ENCODE measurements around the gene SLC38A3. TPM values are rescaled to one million over a fixed set of nuclear protein-coding genes. Genes with fewer than 3 reads are reported as not detected.
A peak's percentile ranks its signal among the peaks of the same experiment; 100 is the strongest.

Gene SLC38A3
- total and polyA plus RNA-seq, 9 of the 15 experiments (the other 6 are each of a cell fraction or from before 2014, with no cell fraction given): 0.09 to 0.38 (median 0.16) TPM; not detected in 6

- TF ChIP-seq MYBL2 (IDR thresholded peaks at IDR 0.05; ENCODE audit: low read depth) (no peak), MYBL2 (CRISPR knock-in tag; IDR thresholded peaks at IDR 0.05; ENCODE audit: borderline replicate concordance) (no peak), TAF7 (tag; IDR thresholded peaks at IDR 0.05) (no peak), ZNF449 (CRISPR knock-in tag; IDR thresholded peaks at IDR 0.05) (no peak)
- TF ChIP-seq, protein P1, sequence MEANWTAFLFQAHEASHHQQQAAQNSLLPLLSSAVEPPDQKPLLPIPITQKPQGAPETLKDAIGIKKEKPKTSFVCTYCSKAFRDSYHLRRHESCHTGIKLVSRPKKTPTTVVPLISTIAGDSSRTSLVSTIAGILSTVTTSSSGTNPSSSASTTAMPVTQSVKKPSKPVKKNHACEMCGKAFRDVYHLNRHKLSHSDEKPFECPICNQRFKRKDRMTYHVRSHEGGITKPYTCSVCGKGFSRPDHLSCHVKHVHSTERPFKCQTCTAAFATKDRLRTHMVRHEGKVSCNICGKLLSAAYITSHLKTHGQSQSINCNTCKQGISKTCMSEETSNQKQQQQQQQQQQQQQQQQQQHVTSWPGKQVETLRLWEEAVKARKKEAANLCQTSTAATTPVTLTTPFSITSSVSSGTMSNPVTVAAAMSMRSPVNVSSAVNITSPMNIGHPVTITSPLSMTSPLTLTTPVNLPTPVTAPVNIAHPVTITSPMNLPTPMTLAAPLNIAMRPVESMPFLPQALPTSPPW (CRISPR knock-in tag; IDR thresholded peaks at IDR 0.05): no peak
Observed at GRCh38 chr3:50241163-50241562, 36.1 kb downstream of the SLC38A3 start (continued).

DNA sequence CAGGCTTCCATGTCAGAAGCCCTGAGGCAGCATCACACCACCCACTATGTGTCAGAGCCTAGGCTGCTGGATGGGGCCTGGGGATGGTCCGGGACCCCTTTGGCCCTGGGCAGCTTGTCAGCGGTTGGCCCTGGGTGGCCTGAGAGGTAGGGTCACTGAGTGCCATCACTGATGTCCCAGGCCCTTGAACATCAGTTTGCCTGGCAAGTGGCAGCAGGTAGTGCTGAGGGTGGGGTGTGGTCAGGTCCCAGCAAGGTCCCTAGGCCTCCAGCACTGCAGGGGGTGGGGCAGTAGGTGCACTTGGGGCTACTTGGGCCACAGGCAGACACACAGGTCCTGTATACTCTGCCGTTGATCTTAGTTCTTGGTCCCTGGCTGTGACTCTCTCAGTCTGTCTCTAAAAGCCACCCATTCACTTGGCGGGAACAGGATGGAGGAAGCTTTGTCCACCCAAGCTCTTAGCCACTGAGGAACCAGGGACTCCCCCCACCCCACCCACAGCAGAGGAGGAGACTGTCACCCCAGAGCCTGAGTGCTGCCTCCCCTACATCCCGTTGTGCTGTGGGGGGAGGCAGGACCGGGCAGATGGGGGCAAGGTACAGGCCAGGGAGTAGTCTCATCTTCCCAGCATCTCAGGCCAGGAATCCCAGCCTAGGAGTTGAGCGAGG, 36.8 kb downstream of the SLC38A3 start:
- Histone ChIP-seq H2AFZ (ENCODE audit: low read depth, low read length) (no peak overlapping the region), H3K4me2 (ENCODE audit: insufficient read depth, low read length) (no peak overlapping the region), H3K9ac (ENCODE audit: insufficient read depth in 1 of 2, low read depth in 2 of 2, low read length in 2 of 2) (peak overlapping the region in 1 of 2 experiments; percentile 38; a peak in 2 of 4 replicates), H3K36me3 (ENCODE audit: control insufficient read depth, insufficient read depth, low read length) (peaks cover 7% of the 10 kb centered on the region; the same call in 1 of the 3 replicates), H3K4me3 (no peak overlapping the region), H3K9me3 (replicated peaks; ENCODE audit: control insufficient read depth, insufficient read depth, low read depth, low read length) (no peaks in the 10 kb centered on the region), H4K20me1 (replicated peaks; ENCODE audit: control insufficient read depth, insufficient read depth, low read length) (no peaks in the 10 kb centered on the region), H3K27me3 (ENCODE audit: control insufficient read depth in 2 of 2, insufficient read depth in 2 of 2, low read length in 2 of 2) (no peaks in the 10 kb centered on the region), H3K9me1 (ENCODE audit: control insufficient read depth, insufficient read depth, low read length) (no peaks in the 10 kb centered on the region), H3K79me2 (ENCODE audit: control insufficient read depth, insufficient read depth, low read length) (peaks cover 44% of the 10 kb centered on the region), H3K4me1 (replicated peaks in 1 of 2; ENCODE audit: control insufficient read depth in 2 of 2, insufficient read depth in 2 of 2, low read length in 2 of 2) (peaks cover 49 to 70% of the 10 kb centered on the region in 2 experiments), H3K27ac (ENCODE audit: extremely low read depth, low read depth, low read length) (no peak overlapping the region)
- ATAC-seq (no peak), DNase-seq (ENCODE audit: extremely low read depth in 1 of 4, low spot score in 3 of 4) (no peak), FAIRE-seq (no peak)
- POLR2A ChIA-PET: interaction anchor here (0.6 to 1.1 kb wide), 3 partner anchors 12 to 105 kb away, joined by 3 to 4 read pairs (median 4); no protein-coding TSS in a partner anchor
- BruUV-seq (replicated peaks): no TSS peak
- CTCF ChIA-PET (ENCODE audit: low intra/inter-chr PET ratio): no interaction called here
- in situ Hi-C loops (cut with MboI): no loop called here
- intact Hi-C loops (cut with micrococcal nuclease): no loop called here
- 67% methylated on average over 6 of the region's 7 CpGs for WGBS (ENCODE audit: insufficient coverage, low coverage, missing lambda C conversion rate)
- TF ChIP-seq IRF1 (CRISPR knock-in tag; IDR thresholded peaks at IDR 0.05; ENCODE audit: borderline replicate concordance): no peak
- TF ChIP-seq E4F1 (CRISPR knock-in tag; IDR thresholded peaks at IDR 0.05; ENCODE audit: borderline replicate concordance): no peak
- no peak for TF ChIP-seq AFF1 (IDR thresholded peaks at IDR 0.05; ENCODE audit: low read depth in 1 of 2, partially characterized antibody in 2 of 2)

Measured in K562 (cell line).